Stimulated activated CD8-positive, alpha-beta memory T cell treated with anti-CD3 and anti-CD28 coated beads, Interleukin-12 subunit alpha, Interleukin-12 subunit beta, amount 100 ng/mL, for 24 hours (primary cell): ENCODE data around the gene TLR3.

ENCODE experiments used
- DNase-seq: peaks from one replicate; pipeline ENCODE4 v3.0.0-alpha.2; 2020; ENCODE audit errors: extremely low read depth

Gene TLR3

DNA sequence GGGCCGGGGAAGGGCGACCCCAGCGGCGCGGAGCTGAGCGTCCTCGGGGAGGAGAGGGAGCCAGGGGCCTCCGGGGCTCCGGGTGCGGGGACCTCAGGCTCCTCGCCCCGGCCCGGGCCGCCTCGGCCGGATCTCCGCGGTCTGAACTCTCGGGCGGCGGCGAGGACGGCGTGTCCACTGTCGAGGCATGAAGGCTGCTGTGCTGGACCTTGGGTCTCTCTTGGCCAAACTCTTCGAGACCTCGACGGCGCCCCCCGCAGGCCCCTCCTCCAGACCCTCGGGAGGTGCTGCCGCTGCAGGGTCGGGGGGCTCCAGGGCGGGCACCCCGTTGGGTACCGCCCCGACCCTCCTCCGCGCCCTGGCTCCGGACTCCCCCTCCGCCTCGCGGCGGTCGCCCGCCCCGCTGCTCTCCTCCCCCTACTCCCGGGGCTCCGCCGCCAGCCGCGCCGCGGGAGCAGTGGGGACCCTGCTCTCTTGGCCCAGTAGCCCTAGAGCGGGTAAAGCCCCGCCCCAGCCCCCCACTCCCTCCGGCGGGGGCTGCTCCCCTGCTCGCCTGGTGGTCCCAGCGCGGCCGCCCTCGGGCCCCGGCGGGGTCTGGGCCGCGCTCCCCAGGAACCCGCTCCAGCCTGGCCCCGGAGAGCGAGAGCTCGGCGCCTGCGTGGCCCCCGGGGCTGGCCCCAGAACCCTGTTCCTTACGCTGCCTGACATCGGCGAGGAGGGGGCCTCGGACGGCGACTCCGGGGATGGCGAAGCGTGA, 36.1 kb downstream of the TLR3 start:
- no peak for DNase-seq

GRCh38 chr4:186105647-186106321, 36.8 kb downstream of the TLR3 start:
- DNase-seq = no peak

GRCh38 chr4:186107947-186108346, 39.0 kb downstream of the TLR3 start:
- no peak for DNase-seq

GRCh38 chr4:186108391-186108790, 39.4 kb downstream of the TLR3 start:
- DNase-seq = no peak

DNA sequence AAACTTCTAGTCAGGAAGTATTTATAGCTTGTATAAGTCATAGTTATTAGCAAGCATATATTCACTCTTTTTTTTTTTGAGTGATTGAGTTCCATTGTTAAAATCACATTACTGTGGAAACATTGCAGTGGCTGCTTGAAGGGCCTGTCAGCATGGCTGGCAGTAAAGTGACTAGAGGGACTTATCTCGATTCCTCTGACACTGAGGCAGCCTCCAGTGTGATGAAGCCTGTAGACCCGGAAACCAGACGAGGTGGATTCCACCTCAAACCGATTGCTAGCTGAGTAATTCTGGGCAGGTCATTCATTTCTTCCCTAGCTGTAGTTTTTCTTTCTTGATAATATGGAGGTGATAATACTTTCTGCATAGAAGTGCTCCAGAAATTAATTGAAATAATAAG, 40.3 kb downstream of the TLR3 start:
- no peak for DNase-seq

DNA sequence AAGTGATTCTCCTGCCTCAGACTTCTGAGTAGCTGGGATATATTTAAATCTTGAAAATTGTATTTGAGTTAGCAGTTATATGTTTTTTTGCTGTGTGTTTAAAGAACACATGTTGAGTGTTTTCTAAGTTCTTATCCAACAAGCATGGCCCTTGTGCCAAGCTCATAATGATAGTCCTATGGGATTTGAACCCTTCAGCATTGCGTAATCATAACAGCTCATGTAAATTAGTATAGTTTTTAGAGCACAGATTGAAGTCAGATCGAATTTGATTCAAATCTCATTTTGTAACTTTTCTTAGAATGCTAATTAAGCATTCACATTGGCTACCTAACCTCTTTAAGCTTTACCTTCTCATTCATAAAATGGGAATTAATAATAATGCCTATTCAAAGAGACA, 47.7 kb downstream of the TLR3 start:
- no peak for DNase-seq

DNA sequence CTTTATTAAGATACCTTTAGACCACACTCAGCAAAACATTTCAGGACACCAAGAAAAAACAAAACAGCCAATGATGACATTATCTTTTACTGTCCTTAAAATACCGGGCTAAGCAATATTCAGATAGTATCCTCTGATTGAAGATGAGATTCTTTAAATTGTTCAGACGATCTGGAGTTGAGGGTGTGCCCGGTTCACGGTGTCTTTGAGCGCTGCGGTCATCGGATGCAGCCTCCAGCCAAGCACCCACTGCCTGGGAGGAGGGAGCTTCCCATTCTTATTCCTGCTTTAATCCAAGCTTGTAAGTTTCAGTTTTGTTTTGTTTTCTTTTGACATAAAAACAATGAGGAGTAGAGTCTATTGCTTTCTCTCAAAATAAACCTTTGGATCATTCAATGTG, 49.6 kb downstream of the TLR3 start:
- DNase-seq = no peak

GRCh38 chr4:186121057-186121456, 52.1 kb downstream of the TLR3 start:
- no peak for DNase-seq

DNA sequence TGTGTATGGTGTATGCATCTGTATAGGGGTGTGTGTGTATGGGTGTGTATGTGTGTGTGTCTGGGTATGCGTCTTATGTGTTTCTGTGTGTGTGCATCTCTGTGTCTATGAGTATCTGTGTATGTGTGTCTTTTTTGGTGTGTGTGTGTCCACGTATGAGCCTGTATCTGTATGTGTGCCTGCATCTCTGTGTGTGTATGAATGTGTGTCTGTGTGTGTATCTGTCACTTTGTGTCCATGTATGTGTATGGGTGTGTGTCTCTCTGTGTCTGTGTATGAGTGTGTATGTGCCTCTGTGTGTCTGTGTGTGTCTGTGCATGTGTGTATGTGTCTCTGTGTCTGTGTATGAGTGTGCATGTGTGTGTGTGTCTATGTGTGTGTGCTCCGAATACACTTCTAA, 59.9 kb downstream of the TLR3 start:
- DNase-seq = no peak

- no peak for DNase-seq
Observed at GRCh38 chr4:186131935-186132334, 63.0 kb downstream of the TLR3 start.

DNA sequence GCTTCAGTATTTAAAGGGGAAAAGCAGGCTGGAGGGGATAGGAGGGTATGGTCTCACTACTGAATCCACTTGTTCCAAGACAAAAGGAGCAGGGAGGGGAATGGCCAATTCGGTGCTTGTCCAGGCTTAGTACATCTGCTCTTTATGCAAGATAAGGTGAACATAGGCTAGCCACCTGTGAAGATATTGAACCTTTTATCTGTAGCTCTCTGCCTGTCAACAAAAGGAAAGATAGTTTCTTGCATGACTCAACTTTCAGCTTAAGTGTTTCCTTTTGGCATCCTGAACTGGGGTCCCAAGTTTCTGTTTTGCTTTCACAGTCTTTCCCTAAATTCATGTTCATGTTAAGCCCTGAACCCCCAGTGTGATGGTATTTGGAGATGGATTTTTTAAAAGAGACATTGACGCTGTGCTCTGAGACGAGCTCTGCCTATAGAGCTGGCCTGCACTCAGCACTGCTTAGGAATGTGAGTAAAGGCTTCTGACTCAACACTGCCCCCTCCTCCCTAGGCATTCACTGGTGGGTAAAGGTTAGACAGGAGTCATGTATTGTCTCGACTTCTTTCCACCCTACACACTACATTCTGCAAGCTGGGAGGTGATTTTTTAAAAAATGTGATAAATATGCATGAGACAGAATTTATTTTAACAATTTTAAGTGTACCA, 63.8 kb downstream of the TLR3 start:
- no peak for DNase-seq

DNA sequence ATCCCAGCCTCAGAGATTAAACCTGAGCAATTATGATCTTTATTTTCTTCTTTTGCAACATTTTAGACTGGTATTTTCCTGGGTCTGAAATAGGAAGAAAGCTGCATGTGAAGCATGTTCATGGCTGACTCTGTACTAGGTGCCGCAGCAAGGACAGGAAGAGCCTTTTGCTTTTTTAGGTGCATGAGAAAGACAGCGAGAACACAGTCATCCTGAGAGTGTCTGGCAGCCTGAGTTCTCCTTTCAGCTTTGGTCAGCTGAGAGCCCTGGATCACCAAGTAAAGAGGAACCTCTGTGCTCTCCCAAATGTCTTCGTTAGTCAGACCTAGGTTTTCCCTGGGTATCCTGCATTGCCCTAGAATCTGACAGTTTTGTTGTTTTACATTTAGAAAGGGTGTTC, 65.3 kb downstream of the TLR3 start:
- no peak for DNase-seq

- DNase-seq = no peak
Observed at GRCh38 chr4:186134861-186135260, 65.9 kb downstream of the TLR3 start.

- DNase-seq = no peak
Observed at GRCh38 chr4:186137196-186137794, 68.3 kb downstream of the TLR3 start.
